ENCODE results near the gene FAM234A.

DNA sequence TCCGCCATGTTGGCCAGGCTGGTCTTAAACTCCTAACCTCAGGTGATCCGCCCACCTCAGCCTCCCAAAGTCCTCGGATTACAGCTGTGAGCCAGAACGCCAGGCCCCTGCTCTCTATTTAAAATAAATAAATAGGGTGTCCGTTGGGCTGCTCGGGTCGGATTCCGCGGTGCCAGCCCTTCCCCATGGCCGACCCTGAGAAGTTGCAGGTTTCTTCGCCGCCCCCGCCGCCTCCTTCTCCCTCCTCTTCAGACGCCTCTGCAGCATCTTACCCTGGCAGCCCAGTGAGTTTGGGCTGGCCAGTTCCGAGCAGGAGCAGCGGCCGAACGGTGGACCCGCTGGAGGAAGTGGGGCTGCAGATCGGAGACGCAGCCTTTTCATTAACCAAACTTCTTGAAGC, 3.7 kb upstream of the FAM234A start:
- TF ChIP-seq, protein P1, sequence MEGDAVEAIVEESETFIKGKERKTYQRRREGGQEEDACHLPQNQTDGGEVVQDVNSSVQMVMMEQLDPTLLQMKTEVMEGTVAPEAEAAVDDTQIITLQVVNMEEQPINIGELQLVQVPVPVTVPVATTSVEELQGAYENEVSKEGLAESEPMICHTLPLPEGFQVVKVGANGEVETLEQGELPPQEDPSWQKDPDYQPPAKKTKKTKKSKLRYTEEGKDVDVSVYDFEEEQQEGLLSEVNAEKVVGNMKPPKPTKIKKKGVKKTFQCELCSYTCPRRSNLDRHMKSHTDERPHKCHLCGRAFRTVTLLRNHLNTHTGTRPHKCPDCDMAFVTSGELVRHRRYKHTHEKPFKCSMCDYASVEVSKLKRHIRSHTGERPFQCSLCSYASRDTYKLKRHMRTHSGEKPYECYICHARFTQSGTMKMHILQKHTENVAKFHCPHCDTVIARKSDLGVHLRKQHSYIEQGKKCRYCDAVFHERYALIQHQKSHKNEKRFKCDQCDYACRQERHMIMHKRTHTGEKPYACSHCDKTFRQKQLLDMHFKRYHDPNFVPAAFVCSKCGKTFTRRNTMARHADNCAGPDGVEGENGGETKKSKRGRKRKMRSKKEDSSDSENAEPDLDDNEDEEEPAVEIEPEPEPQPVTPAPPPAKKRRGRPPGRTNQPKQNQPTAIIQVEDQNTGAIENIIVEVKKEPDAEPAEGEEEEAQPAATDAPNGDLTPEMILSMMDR (IDR thresholded peaks at IDR 0.05), result no peak
- no peak for TF ChIP-seq POLR2AphosphoS5 (IDR thresholded peaks at IDR 0.05; ENCODE audit: low read depth, low read length)
- TF ChIP-seq, protein P2, sequence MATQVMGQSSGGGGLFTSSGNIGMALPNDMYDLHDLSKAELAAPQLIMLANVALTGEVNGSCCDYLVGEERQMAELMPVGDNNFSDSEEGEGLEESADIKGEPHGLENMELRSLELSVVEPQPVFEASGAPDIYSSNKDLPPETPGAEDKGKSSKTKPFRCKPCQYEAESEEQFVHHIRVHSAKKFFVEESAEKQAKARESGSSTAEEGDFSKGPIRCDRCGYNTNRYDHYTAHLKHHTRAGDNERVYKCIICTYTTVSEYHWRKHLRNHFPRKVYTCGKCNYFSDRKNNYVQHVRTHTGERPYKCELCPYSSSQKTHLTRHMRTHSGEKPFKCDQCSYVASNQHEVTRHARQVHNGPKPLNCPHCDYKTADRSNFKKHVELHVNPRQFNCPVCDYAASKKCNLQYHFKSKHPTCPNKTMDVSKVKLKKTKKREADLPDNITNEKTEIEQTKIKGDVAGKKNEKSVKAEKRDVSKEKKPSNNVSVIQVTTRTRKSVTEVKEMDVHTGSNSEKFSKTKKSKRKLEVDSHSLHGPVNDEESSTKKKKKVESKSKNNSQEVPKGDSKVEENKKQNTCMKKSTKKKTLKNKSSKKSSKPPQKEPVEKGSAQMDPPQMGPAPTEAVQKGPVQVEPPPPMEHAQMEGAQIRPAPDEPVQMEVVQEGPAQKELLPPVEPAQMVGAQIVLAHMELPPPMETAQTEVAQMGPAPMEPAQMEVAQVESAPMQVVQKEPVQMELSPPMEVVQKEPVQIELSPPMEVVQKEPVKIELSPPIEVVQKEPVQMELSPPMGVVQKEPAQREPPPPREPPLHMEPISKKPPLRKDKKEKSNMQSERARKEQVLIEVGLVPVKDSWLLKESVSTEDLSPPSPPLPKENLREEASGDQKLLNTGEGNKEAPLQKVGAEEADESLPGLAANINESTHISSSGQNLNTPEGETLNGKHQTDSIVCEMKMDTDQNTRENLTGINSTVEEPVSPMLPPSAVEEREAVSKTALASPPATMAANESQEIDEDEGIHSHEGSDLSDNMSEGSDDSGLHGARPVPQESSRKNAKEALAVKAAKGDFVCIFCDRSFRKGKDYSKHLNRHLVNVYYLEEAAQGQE (IDR thresholded peaks at IDR 0.05; ENCODE audit: insufficient read depth in 1 of 2, low read depth in 2 of 2, low read length in 1 of 2), result no peak
